Neural cell (in vitro differentiated cells): ENCODE measurements around the gene TBC1D23. TPM values are rescaled to one million over a fixed set of nuclear protein-coding genes. Genes with fewer than 3 reads are reported as not detected.

ENCODE experiments used
- H2AFZ ChIP-seq: fragments of 200-600, 300-800 bp; sonication (generic), shearing (Covaris generic); 2 replicates; pipeline ENCODE4 v1.6.0; 2014; ENCODE audit warnings: low read depth, mild to moderate bottlenecking, antibody characterized with exemption, low read length, moderate library complexity
- H3F3A ChIP-seq: fragments of 200-600 bp; shearing (Covaris generic); 2 replicates; pipeline ENCODE4 v1.6.1; 2016; ENCODE audit warnings: mild to moderate bottlenecking, moderate library complexity, mixed read lengths, antibody characterized with exemption, low read length; ENCODE audit not compliant: insufficient read depth, poor library complexity, severe bottlenecking
- H3K27ac ChIP-seq: fragments of 200-600, 300-800 bp; sonication (generic), shearing (Covaris generic); 2 replicates; pipeline ENCODE4 v1.5.1; 2014; ENCODE audit warnings: mild to moderate bottlenecking, low read length, moderate library complexity
- H3K27me3 ChIP-seq: fragments of 300-800, 200-600 bp; sonication (generic), shearing (Covaris generic); 2 replicates; pipeline ENCODE4 v1.6.0; 2014; ENCODE audit warnings: mild to moderate bottlenecking, low read depth, low read length, moderate library complexity; ENCODE audit not compliant: insufficient read depth
- H3K36me3 ChIP-seq: fragments of 300-800, 200-600 bp; sonication (generic), shearing (Covaris generic); 2 replicates; pipeline ENCODE4 v1.5.1; 2014; ENCODE audit warnings: mild to moderate bottlenecking, antibody characterized with exemption, low read length, moderate library complexity; ENCODE audit not compliant: insufficient read depth
- H3K4me2 ChIP-seq: fragments of 300-800, 200-600 bp; sonication (generic), shearing (Covaris generic); 2 replicates; pipeline ENCODE4 v1.6.0; 2014; ENCODE audit warnings: mild to moderate bottlenecking, low read length
- H3K4me3 ChIP-seq: fragments of 300-800, 200-600 bp; sonication (generic), shearing (Covaris generic); 2 replicates; pipeline ENCODE4 v1.5.1; 2014; ENCODE audit warnings: mild to moderate bottlenecking, low read length, moderate library complexity
- H3K79me2 ChIP-seq: fragments of 200-600 bp; shearing (Covaris generic); replicated peaks from 2 replicates; pipeline ENCODE4 v1.6.0; 2014; ENCODE audit warnings: mild to moderate bottlenecking, low read length, moderate library complexity; ENCODE audit not compliant: insufficient read depth
- H3K9ac ChIP-seq: fragments of 300-800, 200-600 bp; sonication (generic), shearing (Covaris generic); 2 replicates; pipeline ENCODE4 v1.6.1; 2016; ENCODE audit warnings: mild to moderate bottlenecking, low read length, mixed read lengths
- H3K9me2 ChIP-seq: fragments of 200-600 bp; shearing (Covaris generic); 2 replicates; pipeline ENCODE4 v1.6.1; 2016; ENCODE audit warnings: mild to moderate bottlenecking, low read length, mixed read lengths; ENCODE audit not compliant: insufficient read depth
- H3K9me3 ChIP-seq: fragments of 200-600, 300-800 bp; sonication (generic), shearing (Covaris generic); 2 replicates; pipeline ENCODE4 v1.6.1; 2016; ENCODE audit warnings: mild to moderate bottlenecking, mixed run types, low read length, moderate library complexity, mixed read lengths
- H4K20me1 ChIP-seq: fragments of 200-600 bp; shearing (Covaris generic); 2 replicates; pipeline ENCODE4 v1.6.1; 2016; ENCODE audit warnings: mild to moderate bottlenecking, mixed run types; ENCODE audit not compliant: insufficient read depth
- EP300 ChIP-seq: fragments of 450-650 bp; conservative IDR thresholded peaks from 2 replicates; pipeline ENCODE4 v1.6.1; 2014; ENCODE audit warnings: antibody characterized with exemption, mild to moderate bottlenecking, moderate library complexity; ENCODE audit not compliant: poor library complexity, severe bottlenecking
- EZH2 ChIP-seq: fragments of 200-600, 300-800 bp; shearing (Covaris generic), sonication (generic); IDR thresholded peaks from 2 replicates; pipeline ENCODE4 v1.6.1; 2014; ENCODE audit warnings: antibody characterized with exemption, low read length, borderline replicate concordance, mild to moderate bottlenecking; ENCODE audit not compliant: insufficient read depth, poor library complexity, severe bottlenecking
- MXI1 ChIP-seq: fragments of 450-650 bp; conservative IDR thresholded peaks from 2 replicates; pipeline ENCODE4 v1.6.1; 2014; ENCODE audit warnings: antibody characterized with exemption, mild to moderate bottlenecking; ENCODE audit not compliant: poor library complexity, severe bottlenecking
- POLR2AphosphoS5 ChIP-seq: IDR thresholded peaks from 2 replicates; pipeline ENCODE4 v1.6.1; 2012
- RAD21 ChIP-seq: fragments of 450-650 bp; conservative IDR thresholded peaks from 2 replicates; pipeline ENCODE4 v1.6.1; 2014; ENCODE audit warnings: antibody characterized with exemption, mild to moderate bottlenecking, moderate library complexity
- SMC3 ChIP-seq: fragments of 450-650 bp; conservative IDR thresholded peaks from 2 replicates; pipeline ENCODE4 v1.6.1; 2014; ENCODE audit warnings: antibody characterized with exemption, mild to moderate bottlenecking, moderate library complexity; ENCODE audit not compliant: poor library complexity
- TAF1 ChIP-seq: IDR thresholded peaks from 2 replicates; pipeline ENCODE4 v1.6.1; 2012; ENCODE audit warnings: low read depth
- polyA plus RNA-seq: library from polyadenylated mRNA; depleted of rRNA; stranded (reverse); fragments of >200 nt; gene quantifications from 2 replicates; pipeline ENCODE4 v1.2.3, GENCODE V29; 2014
- TF ChIP-seq, protein P1 (sequence below): fragments of 450-650 bp; IDR thresholded peaks from 2 replicates; pipeline ENCODE4 v1.5.1; 2014; ENCODE audit warnings: antibody characterized with exemption, mild to moderate bottlenecking, moderate library complexity; ENCODE audit not compliant: poor library complexity, severe bottlenecking
- TF ChIP-seq, protein P2 (sequence below): IDR thresholded peaks from 2 replicates; pipeline ENCODE4 v1.6.1; 2012; ENCODE audit warnings: borderline replicate concordance

The TBC1D23 gene
- polyA plus RNA-seq, 1 donor from 2014 or later, result 51.3 TPM

- Histone ChIP-seq H3K4me2 (no peak overlapping the region), H3F3A (no peaks in the 10 kb centered on the region), H3K4me3 (no peak overlapping the region), H3K9me3 (no peaks in the 10 kb centered on the region), H3K79me2 (no peaks in the 10 kb centered on the region), H3K9me2 (no peaks in the 10 kb centered on the region), H3K9ac (no peak overlapping the region), H2AFZ (no peak overlapping the region), H3K27me3 (no peaks in the 10 kb centered on the region), H4K20me1 (no peaks in the 10 kb centered on the region), H3K27ac (no peak overlapping the region), H3K36me3 (no peaks in the 10 kb centered on the region)
- TF ChIP-seq TAF1 (no peak), POLR2AphosphoS5 (no peak), MXI1 (no peak), EP300 (no peak), SMC3 (no peak), RAD21 (no peak), EZH2 (no peak)
- TF ChIP-seq, protein P1, sequence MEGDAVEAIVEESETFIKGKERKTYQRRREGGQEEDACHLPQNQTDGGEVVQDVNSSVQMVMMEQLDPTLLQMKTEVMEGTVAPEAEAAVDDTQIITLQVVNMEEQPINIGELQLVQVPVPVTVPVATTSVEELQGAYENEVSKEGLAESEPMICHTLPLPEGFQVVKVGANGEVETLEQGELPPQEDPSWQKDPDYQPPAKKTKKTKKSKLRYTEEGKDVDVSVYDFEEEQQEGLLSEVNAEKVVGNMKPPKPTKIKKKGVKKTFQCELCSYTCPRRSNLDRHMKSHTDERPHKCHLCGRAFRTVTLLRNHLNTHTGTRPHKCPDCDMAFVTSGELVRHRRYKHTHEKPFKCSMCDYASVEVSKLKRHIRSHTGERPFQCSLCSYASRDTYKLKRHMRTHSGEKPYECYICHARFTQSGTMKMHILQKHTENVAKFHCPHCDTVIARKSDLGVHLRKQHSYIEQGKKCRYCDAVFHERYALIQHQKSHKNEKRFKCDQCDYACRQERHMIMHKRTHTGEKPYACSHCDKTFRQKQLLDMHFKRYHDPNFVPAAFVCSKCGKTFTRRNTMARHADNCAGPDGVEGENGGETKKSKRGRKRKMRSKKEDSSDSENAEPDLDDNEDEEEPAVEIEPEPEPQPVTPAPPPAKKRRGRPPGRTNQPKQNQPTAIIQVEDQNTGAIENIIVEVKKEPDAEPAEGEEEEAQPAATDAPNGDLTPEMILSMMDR, result no peak
- TF ChIP-seq, protein P2, sequence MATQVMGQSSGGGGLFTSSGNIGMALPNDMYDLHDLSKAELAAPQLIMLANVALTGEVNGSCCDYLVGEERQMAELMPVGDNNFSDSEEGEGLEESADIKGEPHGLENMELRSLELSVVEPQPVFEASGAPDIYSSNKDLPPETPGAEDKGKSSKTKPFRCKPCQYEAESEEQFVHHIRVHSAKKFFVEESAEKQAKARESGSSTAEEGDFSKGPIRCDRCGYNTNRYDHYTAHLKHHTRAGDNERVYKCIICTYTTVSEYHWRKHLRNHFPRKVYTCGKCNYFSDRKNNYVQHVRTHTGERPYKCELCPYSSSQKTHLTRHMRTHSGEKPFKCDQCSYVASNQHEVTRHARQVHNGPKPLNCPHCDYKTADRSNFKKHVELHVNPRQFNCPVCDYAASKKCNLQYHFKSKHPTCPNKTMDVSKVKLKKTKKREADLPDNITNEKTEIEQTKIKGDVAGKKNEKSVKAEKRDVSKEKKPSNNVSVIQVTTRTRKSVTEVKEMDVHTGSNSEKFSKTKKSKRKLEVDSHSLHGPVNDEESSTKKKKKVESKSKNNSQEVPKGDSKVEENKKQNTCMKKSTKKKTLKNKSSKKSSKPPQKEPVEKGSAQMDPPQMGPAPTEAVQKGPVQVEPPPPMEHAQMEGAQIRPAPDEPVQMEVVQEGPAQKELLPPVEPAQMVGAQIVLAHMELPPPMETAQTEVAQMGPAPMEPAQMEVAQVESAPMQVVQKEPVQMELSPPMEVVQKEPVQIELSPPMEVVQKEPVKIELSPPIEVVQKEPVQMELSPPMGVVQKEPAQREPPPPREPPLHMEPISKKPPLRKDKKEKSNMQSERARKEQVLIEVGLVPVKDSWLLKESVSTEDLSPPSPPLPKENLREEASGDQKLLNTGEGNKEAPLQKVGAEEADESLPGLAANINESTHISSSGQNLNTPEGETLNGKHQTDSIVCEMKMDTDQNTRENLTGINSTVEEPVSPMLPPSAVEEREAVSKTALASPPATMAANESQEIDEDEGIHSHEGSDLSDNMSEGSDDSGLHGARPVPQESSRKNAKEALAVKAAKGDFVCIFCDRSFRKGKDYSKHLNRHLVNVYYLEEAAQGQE, result no peak
Measured at GRCh38 chr3:100225883-100226282, 34.9 kb upstream of the TBC1D23 start.

GRCh38 chr3:100226712-100227429 is 33.9 kb upstream of the TBC1D23 start:
- no peak overlapping the region for H3K9ac ChIP-seq
- TF ChIP-seq, protein P1, result no peak
- TF ChIP-seq RAD21 (no peak), TAF1 (no peak)
- H3K27me3 ChIP-seq, result no peaks in the 10 kb centered on the region
- no peaks in the 10 kb centered on the region for H3K79me2 ChIP-seq
- H3K9me2 ChIP-seq, result no peaks in the 10 kb centered on the region
- no peaks in the 10 kb centered on the region for H4K20me1 ChIP-seq
- H2AFZ ChIP-seq, result no peak overlapping the region
- no peak overlapping the region for H3K4me3 ChIP-seq
- H3K27ac ChIP-seq, result no peak overlapping the region
- no peaks in the 10 kb centered on the region for H3K9me3 ChIP-seq
- no peaks in the 10 kb centered on the region for H3K36me3 ChIP-seq
- H3F3A ChIP-seq, result no peaks in the 10 kb centered on the region
- no peak overlapping the region for H3K4me2 ChIP-seq
